GM23248 (cell line): ENCODE data around the gene NGEF. TPM values are rescaled to one million over a fixed set of nuclear protein-coding genes. Genes with fewer than 3 reads are reported as not detected.

Experiments used
- DNase-seq: peaks from one replicate; pipeline ENCODE4 v3.0.0-alpha.2; 2015
- H2AFZ ChIP-seq: fragments of 200-600 bp; sonication (generic); 2 replicates; pipeline ENCODE4 v1.6.1; 2016; ENCODE audit warnings: antibody characterized with exemption
- H3F3A ChIP-seq: fragments of 200-600 bp; sonication (generic); 2 replicates; pipeline ENCODE4 v1.6.1; 2016; ENCODE audit warnings: mild to moderate bottlenecking, antibody characterized with exemption, mixed run types; ENCODE audit not compliant: insufficient read depth
- H3K27ac ChIP-seq: fragments of 200-600 bp; sonication (generic); 2 replicates; pipeline ENCODE4 v1.5.1; 2016; ENCODE audit warnings: mild to moderate bottlenecking
- H3K27me3 ChIP-seq: fragments of 200-600 bp; sonication (generic); replicated peaks from 2 replicates; pipeline ENCODE4 v1.6.1; 2016; ENCODE audit warnings: mild to moderate bottlenecking; ENCODE audit not compliant: insufficient read depth
- H3K36me3 ChIP-seq: fragments of 200-600 bp; sonication (generic); 2 replicates; pipeline ENCODE4 v1.6.1; 2016; ENCODE audit warnings: low read depth, mild to moderate bottlenecking
- H3K4me1 ChIP-seq: fragments of 200-600 bp; sonication (generic); 2 replicates; pipeline ENCODE4 v1.6.1; 2016; ENCODE audit warnings: mild to moderate bottlenecking; ENCODE audit not compliant: insufficient read depth
- H3K4me2 ChIP-seq: fragments of 200-600 bp; sonication (generic); one replicate; pipeline ENCODE4 v1.6.1; 2016; ENCODE audit warnings: mild to moderate bottlenecking; ENCODE audit not compliant: unreplicated experiment
- H3K4me3 ChIP-seq: fragments of 200-600 bp; sonication (generic); 2 replicates; pipeline ENCODE4 v1.5.1; 2016; ENCODE audit warnings: mild to moderate bottlenecking
- H3K79me2 ChIP-seq: fragments of 200-600 bp; sonication (generic); 2 replicates; pipeline ENCODE4 v1.6.1; 2016; ENCODE audit warnings: mild to moderate bottlenecking; ENCODE audit not compliant: insufficient read depth
- H3K9ac ChIP-seq: fragments of 200-600 bp; sonication (generic); 2 replicates; pipeline ENCODE4 v1.6.1; 2016; ENCODE audit warnings: mild to moderate bottlenecking
- H3K9me2 ChIP-seq: fragments of 200-600 bp; sonication (generic); 2 replicates; pipeline ENCODE4 v1.6.1; 2016; ENCODE audit warnings: mixed run types, mild to moderate bottlenecking, moderate library complexity; ENCODE audit not compliant: insufficient read depth
- H3K9me3 ChIP-seq: fragments of 200-600 bp; sonication (generic); one replicate; pipeline ENCODE4 v1.6.1; 2017; ENCODE audit warnings: low read depth
- H4K20me1 ChIP-seq: fragments of 200-600 bp; sonication (generic); 2 replicates; pipeline ENCODE4 v1.6.0; 2016; ENCODE audit not compliant: insufficient read depth
- EZH2 ChIP-seq: fragments of 200-600 bp; sonication (generic); IDR thresholded peaks from 2 replicates; pipeline ENCODE4 v1.6.1; 2018; ENCODE audit warnings: antibody characterized with exemption, mild to moderate bottlenecking; ENCODE audit not compliant: insufficient read depth, poor library complexity, severe bottlenecking
- EZH2phosphoT487 ChIP-seq: fragments of 200-600 bp; sonication (generic); IDR thresholded peaks from 2 replicates; pipeline ENCODE4 v1.6.1; 2018; ENCODE audit warnings: antibody characterized with exemption, moderate library complexity, mild to moderate bottlenecking, low read depth; ENCODE audit not compliant: insufficient read depth
- WGBS, 2 experiments: methylation state at CpG; one replicate each; pipeline ENCODE4 v1.1.6; 2015 to 2017; ENCODE audit warnings: low lambda C conversion rate in 2 of 2, low coverage in 1 of 2; ENCODE audit errors: missing lambda C conversion rate in 2 of 2; 5-methylcytosine and 5-hydroxymethylcytosine counted together
- in situ Hi-C: fragments of 300-500 bp; cut with MboI; formaldehyde crosslinking; loops from 2 replicates; pipeline ENCODE4 v1.15.0; 2020
- polyA plus RNA-seq: library from polyadenylated mRNA; unstranded; fragments of >200 nt; fragmentation: Nextera tagmentation; extraction: Ambion mirVana; gene quantifications from 2 replicates; pipeline ENCODE4 v1.2.1, GENCODE V29; 2016
- total RNA-seq: library from RNA; depleted of rRNA; stranded (reverse); fragments of >200 nt; shearing (Covaris generic); gene quantifications from 2 replicates; pipeline ENCODE4 v1.2.3, GENCODE V29; 2014

Gene NGEF
- total and polyA plus RNA-seq, 2 experiments from 2014 or later, result 0.43 TPM; not detected in 1

DNA sequence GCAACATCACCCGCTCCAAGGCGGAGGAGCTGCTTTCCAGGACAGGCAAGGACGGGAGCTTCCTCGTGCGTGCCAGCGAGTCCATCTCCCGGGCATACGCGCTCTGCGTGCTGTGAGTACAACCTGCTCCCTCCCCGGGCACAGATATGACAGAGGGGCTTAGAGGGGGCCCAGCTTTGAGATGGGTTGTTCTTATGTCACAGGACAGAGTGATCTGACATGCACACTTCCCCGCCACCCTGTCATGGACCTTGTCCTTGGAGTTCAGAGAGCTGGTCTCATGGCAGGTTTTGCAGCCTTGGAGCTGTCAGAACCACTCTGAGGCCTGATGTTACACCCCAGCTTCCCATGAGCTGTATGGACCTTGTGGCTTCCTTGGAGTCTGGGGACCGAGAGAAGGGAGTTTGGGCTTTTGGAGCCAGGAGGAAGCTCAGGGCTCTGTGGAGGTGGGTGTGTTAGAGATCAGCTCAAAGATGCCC lies 47.5 kb upstream of the NGEF start:
- H3K9ac ChIP-seq, result no peak overlapping the region
- no peak overlapping the region for H3K4me2 ChIP-seq
- H3K9me2 ChIP-seq, result no peaks in the 10 kb centered on the region
- no peaks in the 10 kb centered on the region for H3K9me3 ChIP-seq
- H2AFZ ChIP-seq, result no peak overlapping the region
- H3K27me3 ChIP-seq, result no peaks in the 10 kb centered on the region
- no peaks in the 10 kb centered on the region for H4K20me1 ChIP-seq
- TF ChIP-seq EZH2 (no peak), EZH2phosphoT487 (no peak)
- WGBS, 2 experiments, result 89% methylated on average over 12 to 13 of the region's 13 CpGs
- no peaks in the 10 kb centered on the region for H3K79me2 ChIP-seq
- no peaks in the 10 kb centered on the region for H3F3A ChIP-seq
- H3K27ac ChIP-seq, result no peak overlapping the region
- no peak overlapping the region for H3K4me3 ChIP-seq
- H3K36me3 ChIP-seq, result no peaks in the 10 kb centered on the region
- no peak for DNase-seq
- no peaks in the 10 kb centered on the region for H3K4me1 ChIP-seq
- in situ Hi-C loops, result no loop called here

DNA sequence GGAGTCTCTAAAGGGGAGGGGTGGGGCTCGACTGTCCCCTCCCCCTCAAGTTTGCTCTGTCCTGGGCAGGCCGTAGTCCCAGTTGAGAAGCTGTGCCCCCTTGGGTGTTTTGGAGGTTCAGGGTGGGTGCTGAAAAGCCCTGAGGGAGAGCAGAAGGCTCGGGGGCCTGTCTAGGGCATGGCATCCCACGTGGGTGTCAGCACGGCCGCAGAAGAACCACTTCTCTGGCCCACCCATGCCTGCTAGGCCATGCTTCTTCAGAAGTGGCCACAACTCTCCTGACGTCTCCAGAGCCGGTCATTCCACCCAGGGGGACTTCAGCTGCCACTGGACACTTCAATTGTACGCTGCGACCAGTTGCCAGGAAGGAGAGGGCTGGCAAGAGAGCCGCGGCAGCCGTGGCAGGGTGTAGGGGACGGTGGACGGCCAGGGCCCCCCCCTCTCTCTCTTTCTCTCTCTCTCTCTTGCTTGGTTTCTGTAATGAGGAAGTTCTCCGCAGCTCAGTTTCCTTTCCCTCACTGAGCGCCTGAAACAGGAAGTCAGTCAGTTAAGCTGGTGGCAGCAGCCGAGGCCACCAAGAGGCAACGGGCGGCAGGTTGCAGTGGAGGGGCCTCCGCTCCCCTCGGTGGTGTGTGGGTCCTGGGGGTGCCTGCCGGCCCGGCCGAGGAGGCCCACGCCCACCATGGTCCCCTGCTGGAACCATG lies 46.9 kb upstream of the NGEF start, which contains the start of gene INPP5D:
TSS of gene INPP5D (plus strand) at position 546 of the 704 bp plus-strand sequence. CDS start at position 683, 137 bp downstream.
- Histone ChIP-seq H3K4me3 (no peak within 1 kb of the TSS), H3K79me2 (no peaks in the 10 kb centered on the region), H3K4me1 (no peaks in the 10 kb centered on the region), H3K27me3 (no peaks in the 10 kb centered on the region), H3K9me3 (no peaks in the 10 kb centered on the region), H4K20me1 (no peaks in the 10 kb centered on the region), H3F3A (no peaks in the 10 kb centered on the region), H3K9me2 (no peaks in the 10 kb centered on the region), H3K36me3 (no peaks in the 10 kb centered on the region), H2AFZ (no peak within 1 kb of the TSS), H3K9ac (no peak within 1 kb of the TSS), H3K4me2 (no peak within 1 kb of the TSS), H3K27ac (no peak within 1 kb of the TSS)
- 76 to 82% methylated on average over 21 to 26 of the region's 26 CpGs for WGBS, 2 experiments
- in situ Hi-C loops, result loop anchor here (10.0 kb wide), 1 partner anchor 205 kb away; no protein-coding TSS in a partner anchor
- TF ChIP-seq EZH2, result no peak
- no peak for DNase-seq

DNA sequence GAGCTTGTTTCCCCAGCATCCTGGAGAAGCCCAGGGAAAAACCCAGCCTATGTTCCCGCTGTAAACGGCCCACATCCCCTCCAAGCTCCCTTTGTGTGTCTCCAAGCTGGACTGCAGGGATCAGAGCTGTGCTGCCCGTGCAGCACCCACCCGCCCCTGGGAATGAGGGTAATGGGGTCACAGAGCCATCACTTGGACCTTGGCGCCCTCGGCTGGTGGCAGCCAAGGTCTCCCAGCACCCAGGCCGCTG lies 46.4 kb upstream of the NGEF start:
- H3F3A ChIP-seq, result no peaks in the 10 kb centered on the region
- H3K27ac ChIP-seq, result no peak overlapping the region
- H3K9me3 ChIP-seq, result no peaks in the 10 kb centered on the region
- no peak overlapping the region for H2AFZ ChIP-seq
- H3K4me3 ChIP-seq, result no peak overlapping the region
- H3K27me3 ChIP-seq, result no peaks in the 10 kb centered on the region
- H3K9ac ChIP-seq, result no peak overlapping the region
- H3K4me1 ChIP-seq, result peaks cover 2% of the 10 kb centered on the region; the same call in 1 of the 2 replicates
- in situ Hi-C loops, result loop anchor here (10.0 kb wide), 1 partner anchor 205 kb away; no protein-coding TSS in a partner anchor
- no peaks in the 10 kb centered on the region for H4K20me1 ChIP-seq
- no peaks in the 10 kb centered on the region for H3K79me2 ChIP-seq
- no peaks in the 10 kb centered on the region for H3K36me3 ChIP-seq
- no peak overlapping the region for H3K4me2 ChIP-seq
- no peaks in the 10 kb centered on the region for H3K9me2 ChIP-seq
- TF ChIP-seq EZH2phosphoT487 (no peak), EZH2 (no peak)
- 79 to 80% methylated on average over 6 to 7 of the region's 7 CpGs for WGBS, 2 experiments
- DNase-seq, result no peak

DNA sequence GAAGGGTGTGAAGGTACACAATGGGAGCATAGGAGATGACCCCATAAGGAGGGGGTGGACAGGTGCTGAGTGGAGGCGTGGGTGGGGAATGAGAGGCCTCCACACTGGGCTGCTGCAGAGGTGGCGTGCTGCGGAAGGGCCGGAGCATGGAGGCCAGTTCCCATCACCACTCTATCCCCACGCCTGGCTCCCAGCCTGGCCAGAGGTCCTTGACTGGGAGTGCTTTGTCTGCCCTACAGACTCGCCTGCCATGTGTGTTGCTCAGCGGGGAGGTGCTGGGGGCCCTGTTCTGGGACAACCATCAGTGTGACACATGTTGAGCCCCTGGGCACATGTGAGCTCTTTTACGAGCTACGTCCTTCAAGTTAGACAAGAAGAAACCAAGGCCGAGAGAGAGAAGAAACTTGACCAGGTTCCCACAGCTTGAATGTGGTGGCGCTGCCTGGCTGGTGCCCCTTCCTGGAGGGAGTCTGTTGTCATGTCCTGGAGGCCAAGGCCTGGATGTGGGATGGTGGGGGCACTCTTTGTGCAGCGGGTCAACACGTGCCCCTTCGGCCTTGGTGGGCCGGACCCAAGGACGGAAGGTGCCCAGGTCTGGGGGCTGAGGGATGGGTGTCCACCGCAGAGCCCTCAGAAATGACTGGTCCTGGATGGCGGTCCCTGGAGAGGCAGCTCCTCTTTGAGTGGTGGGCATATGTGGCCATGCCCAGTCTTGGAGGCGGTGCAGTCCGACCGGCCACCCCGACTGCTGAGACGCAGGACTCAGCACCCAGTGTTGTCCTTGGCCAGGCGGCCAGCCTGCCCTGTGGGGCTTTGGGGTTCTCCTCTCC lies 45.9 kb upstream of the NGEF start:
- DNase-seq, result no peak

More for the DNA sequence above, 45.9 kb upstream of the NGEF start:
- Histone ChIP-seq H3K27ac (no peak overlapping the region), H3K27me3 (no peaks in the 10 kb centered on the region), H3K4me2 (no peak overlapping the region), H3K4me3 (no peak overlapping the region), H3K4me1 (peaks cover 6% of the 10 kb centered on the region; the same call in 1 of the 2 replicates), H3K79me2 (no peaks in the 10 kb centered on the region), H3F3A (no peaks in the 10 kb centered on the region), H4K20me1 (no peaks in the 10 kb centered on the region), H3K9me2 (no peaks in the 10 kb centered on the region), H2AFZ (no peak overlapping the region), H3K9me3 (no peaks in the 10 kb centered on the region), H3K9ac (no peak overlapping the region), H3K36me3 (no peaks in the 10 kb centered on the region)
- WGBS, 2 experiments, result 73 to 88% methylated on average over 20 to 21 of the region's 24 CpGs
- in situ Hi-C loops, result loop anchor here (10.0 kb wide), 1 partner anchor 204 kb away; no protein-coding TSS in a partner anchor
- TF ChIP-seq EZH2phosphoT487, result no peak
- no peak for TF ChIP-seq EZH2
